ENCODE measurements around the gene ZNF281.
"Not testable (repeated sequence)": the region's sequence is repeated elsewhere in the genome, so short reads cannot be mapped to it uniquely, and the experiment has no call there.

Gene ZNF281

GRCh38 chr1:200438413-200438812, 28.6 kb upstream of the ZNF281 start:
- DNase-seq; H3K27ac Mint-ChIP-seq; ATAC-seq; H3K4me3 Mint-ChIP-seq; H3K36me3 Mint-ChIP-seq (ENCODE audit: low read depth); H3K9me3 Mint-ChIP-seq; H3K27me3 Mint-ChIP-seq: not testable (repeated sequence)
- H3K4me1 Mint-ChIP-seq = peaks cover 23% of the 10 kb centered on the region

- peak overlapping the region; percentile 64 for H3K4me3 Mint-ChIP-seq
- ATAC-seq = peak; percentile 95
- peaks cover 26% of the 10 kb centered on the region for H3K4me1 Mint-ChIP-seq
- H3K27me3 Mint-ChIP-seq = peaks cover 5% of the 10 kb centered on the region
- H3K9me3 Mint-ChIP-seq = no peaks in the 10 kb centered on the region
- no peaks in the 10 kb centered on the region for H3K36me3 Mint-ChIP-seq (ENCODE audit: low read depth)
- peak overlapping the region; percentile 92 for H3K27ac Mint-ChIP-seq
- no peak for DNase-seq
Measured at GRCh38 chr1:200437556-200438203, 27.8 kb upstream of the ZNF281 start.

GRCh38 chr1:200437088-200437487, 27.3 kb upstream of the ZNF281 start:
- Mint-ChIP-seq H3K4me3 (no peak overlapping the region), H3K36me3 (ENCODE audit: low read depth) (no peaks in the 10 kb centered on the region), H3K27ac (peak overlapping the region; percentile 92), H3K4me1 (peaks cover 30% of the 10 kb centered on the region), H3K27me3 (peaks cover 5% of the 10 kb centered on the region), H3K9me3 (no peaks in the 10 kb centered on the region)
- no peak for ATAC-seq
- DNase-seq = no peak

- Mint-ChIP-seq H3K27me3 (peaks cover 5% of the 10 kb centered on the region), H3K9me3 (no peaks in the 10 kb centered on the region), H3K4me3 (no peak overlapping the region), H3K36me3 (ENCODE audit: low read depth) (no peaks in the 10 kb centered on the region), H3K4me1 (peaks cover 32% of the 10 kb centered on the region), H3K27ac (no peak overlapping the region)
- ATAC-seq = no peak
- DNase-seq = no peak
Measured at GRCh38 chr1:200436436-200436835, 26.6 kb upstream of the ZNF281 start.

GRCh38 chr1:200435200-200435780, 25.5 kb upstream of the ZNF281 start:
- DNase-seq (no peak), ATAC-seq (no peak)
- peaks cover 5% of the 10 kb centered on the region for H3K27me3 Mint-ChIP-seq
- H3K9me3 Mint-ChIP-seq = no peaks in the 10 kb centered on the region
- no peaks in the 10 kb centered on the region for H3K36me3 Mint-ChIP-seq (ENCODE audit: low read depth)
- H3K4me3 Mint-ChIP-seq = no peak overlapping the region
- H3K4me1 Mint-ChIP-seq = peaks cover 32% of the 10 kb centered on the region
- H3K27ac Mint-ChIP-seq = no peak overlapping the region

GRCh38 chr1:200433586-200433985, 23.8 kb upstream of the ZNF281 start:
- Mint-ChIP-seq H3K9me3 (no peaks in the 10 kb centered on the region), H3K27ac (no peak overlapping the region), H3K36me3 (ENCODE audit: low read depth) (no peaks in the 10 kb centered on the region), H3K4me3 (no peak overlapping the region), H3K4me1 (peaks cover 31% of the 10 kb centered on the region), H3K27me3 (peaks cover 5% of the 10 kb centered on the region)
- no peak for DNase-seq
- no peak for ATAC-seq

GRCh38 chr1:200432586-200432985, 22.8 kb upstream of the ZNF281 start:
- Mint-ChIP-seq H3K9me3 (no peaks in the 10 kb centered on the region), H3K4me1 (peaks cover 30% of the 10 kb centered on the region), H3K27me3 (peaks cover 5% of the 10 kb centered on the region), H3K4me3 (no peak overlapping the region), H3K36me3 (ENCODE audit: low read depth) (no peaks in the 10 kb centered on the region), H3K27ac (no peak overlapping the region)
- DNase-seq (no peak), ATAC-seq (peak; percentile 21)

- H3K4me1 Mint-ChIP-seq = peaks cover 22% of the 10 kb centered on the region
- no peak for DNase-seq
- no peaks in the 10 kb centered on the region for H3K36me3 Mint-ChIP-seq (ENCODE audit: low read depth)
- peaks cover 4% of the 10 kb centered on the region for H3K27me3 Mint-ChIP-seq
- ATAC-seq = no peak
- no peak overlapping the region for H3K4me3 Mint-ChIP-seq
- H3K27ac Mint-ChIP-seq = no peak overlapping the region
- no peaks in the 10 kb centered on the region for H3K9me3 Mint-ChIP-seq
Measured at GRCh38 chr1:200429221-200429751, 19.4 kb upstream of the ZNF281 start.

GRCh38 chr1:200428482-200429205, 18.8 kb upstream of the ZNF281 start:
- H3K4me3 Mint-ChIP-seq = no peak overlapping the region
- peak overlapping the region; percentile 36 for H3K27ac Mint-ChIP-seq
- peaks cover 22% of the 10 kb centered on the region for H3K4me1 Mint-ChIP-seq
- H3K9me3 Mint-ChIP-seq = no peaks in the 10 kb centered on the region
- DNase-seq (no peak), ATAC-seq (peak; percentile 61)
- H3K36me3 Mint-ChIP-seq (ENCODE audit: low read depth) = no peaks in the 10 kb centered on the region
- H3K27me3 Mint-ChIP-seq = peaks cover 3% of the 10 kb centered on the region

GRCh38 chr1:200427744-200428143, 17.9 kb upstream of the ZNF281 start:
- Mint-ChIP-seq H3K9me3 (no peaks in the 10 kb centered on the region), H3K27ac (no peak overlapping the region), H3K36me3 (ENCODE audit: low read depth) (no peaks in the 10 kb centered on the region), H3K4me1 (peaks cover 19% of the 10 kb centered on the region), H3K27me3 (peaks cover under 1% of the 10 kb centered on the region), H3K4me3 (no peak overlapping the region)
- ATAC-seq = no peak
- no peak for DNase-seq

GRCh38 chr1:200426196-200426595, 16.4 kb upstream of the ZNF281 start:
- Mint-ChIP-seq H3K27ac (no peak overlapping the region), H3K4me3 (no peak overlapping the region), H3K9me3 (no peaks in the 10 kb centered on the region), H3K4me1 (peaks cover 13% of the 10 kb centered on the region), H3K36me3 (ENCODE audit: low read depth) (no peaks in the 10 kb centered on the region), H3K27me3 (no peaks in the 10 kb centered on the region)
- DNase-seq (no peak), ATAC-seq (peak; percentile 33)

- Mint-ChIP-seq H3K27me3 (no peaks in the 10 kb centered on the region), H3K27ac (no peak overlapping the region), H3K4me1 (peaks cover 6% of the 10 kb centered on the region), H3K36me3 (ENCODE audit: low read depth) (no peaks in the 10 kb centered on the region), H3K4me3 (no peak overlapping the region), H3K9me3 (no peaks in the 10 kb centered on the region)
- ATAC-seq = no peak
- DNase-seq = no peak
Measured at GRCh38 chr1:200423235-200423634, 13.4 kb upstream of the ZNF281 start.

GRCh38 chr1:200422211-200422610, 12.4 kb upstream of the ZNF281 start:
- DNase-seq (no peak), ATAC-seq (no peak)
- H3K4me1 Mint-ChIP-seq = no peaks in the 10 kb centered on the region
- H3K27ac Mint-ChIP-seq = no peak overlapping the region
- H3K27me3 Mint-ChIP-seq = no peaks in the 10 kb centered on the region
- H3K36me3 Mint-ChIP-seq (ENCODE audit: low read depth) = no peaks in the 10 kb centered on the region
- H3K4me3 Mint-ChIP-seq = no peak overlapping the region
- no peaks in the 10 kb centered on the region for H3K9me3 Mint-ChIP-seq

GRCh38 chr1:200415789-200416593, 6.2 kb upstream of the ZNF281 start:
- DNase-seq (no peak), ATAC-seq (no peak)
- Mint-ChIP-seq H3K4me1 (peaks cover 7% of the 10 kb centered on the region), H3K27ac (no peak overlapping the region), H3K4me3 (no peak overlapping the region), H3K27me3 (no peaks in the 10 kb centered on the region), H3K36me3 (ENCODE audit: low read depth) (no peaks in the 10 kb centered on the region), H3K9me3 (no peaks in the 10 kb centered on the region)

Measured in activated naive CD8-positive, alpha-beta T cell treated with anti-CD3 and anti-CD28 coated beads, Interleukin-2, amount 50 U/mL, for 24 hours (primary cell).